ENCODE data around the gene ARRDC2.
"Not testable (repeated sequence)": the region's sequence is repeated elsewhere in the genome, so short reads cannot be mapped to it uniquely, and the experiment has no call there.

Gene ARRDC2

DNA sequence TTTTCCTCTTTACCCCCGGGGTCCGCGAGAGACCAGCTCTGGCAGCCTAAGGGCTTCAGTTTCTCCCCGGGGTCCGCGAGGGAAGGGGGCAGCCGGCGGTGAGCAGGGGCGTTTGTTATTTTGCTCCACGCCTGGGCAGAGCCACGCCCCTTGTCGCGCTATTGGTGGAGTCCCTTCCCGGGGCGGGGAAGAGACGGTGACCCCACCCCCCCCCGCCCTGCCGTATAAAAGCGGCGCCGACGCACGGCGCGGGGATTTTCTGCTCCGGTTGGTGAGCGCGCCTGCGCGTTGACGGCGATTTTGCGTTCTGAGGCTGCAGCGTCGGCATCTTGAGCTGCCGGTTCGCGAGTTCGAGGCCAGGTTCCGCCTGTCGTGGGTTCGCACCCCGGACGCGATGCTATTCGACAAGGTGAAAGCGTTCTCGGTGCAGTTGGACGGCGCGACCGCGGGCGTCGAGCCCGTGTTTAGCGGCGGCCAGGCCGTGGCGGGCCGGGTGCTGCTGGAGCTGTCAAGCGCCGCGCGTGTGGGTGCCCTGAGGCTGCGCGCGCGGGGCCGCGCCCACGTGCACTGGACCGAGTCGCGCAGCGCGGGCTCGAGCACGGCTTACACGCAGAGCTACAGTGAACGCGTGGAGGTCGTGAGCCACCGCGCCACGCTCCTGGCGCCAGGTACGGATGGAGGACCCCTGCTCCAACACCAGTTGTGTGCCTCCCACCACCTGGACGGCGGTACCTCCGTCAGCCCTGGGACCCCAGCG lies at the start of gene ARRDC2:
Gene ARRDC2, plus strand, starts transcription at position 254 of the 757 bp plus-strand sequence. Its CDS starts 141 bp downstream, at position 395.
- peak; percentile 48 for DNase-seq

DNA sequence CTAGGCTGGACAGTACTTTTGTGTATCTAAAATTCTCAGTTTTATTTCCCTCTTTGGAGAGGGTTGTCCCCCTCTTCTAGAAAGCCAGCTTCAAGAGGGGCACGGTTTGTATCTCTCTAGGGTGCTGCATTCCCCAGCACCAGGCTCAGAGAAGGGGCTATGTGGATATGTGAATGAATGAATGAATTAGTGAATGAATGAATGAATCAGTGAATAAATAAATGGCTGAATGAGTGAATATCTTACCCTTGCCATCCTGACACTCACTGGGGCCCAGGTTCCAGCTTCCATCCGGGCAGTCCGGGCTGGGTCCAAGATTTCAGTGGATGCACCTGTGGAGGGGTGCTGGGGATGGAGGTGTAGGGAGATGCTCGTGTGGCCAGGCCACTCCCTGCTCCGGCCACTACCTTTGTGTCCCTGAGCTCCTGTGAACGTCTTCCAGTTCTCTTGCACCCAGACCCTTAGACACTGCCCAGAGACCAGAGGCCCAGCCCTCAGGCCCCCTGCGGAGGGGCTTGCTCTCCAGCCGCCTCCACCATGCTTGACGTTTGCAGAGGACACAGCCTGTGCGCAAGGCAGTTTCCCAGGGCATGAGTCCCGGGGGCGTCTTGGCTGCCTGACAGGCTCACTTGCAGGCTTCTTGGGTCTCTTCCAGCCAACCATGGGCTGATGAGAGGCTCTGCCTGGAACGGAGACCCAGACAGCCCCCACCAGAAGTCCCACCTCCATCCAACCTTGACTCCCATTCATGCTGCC lies 43.9 kb upstream of the ARRDC2 start:
- DNase-seq = no peak

DNA sequence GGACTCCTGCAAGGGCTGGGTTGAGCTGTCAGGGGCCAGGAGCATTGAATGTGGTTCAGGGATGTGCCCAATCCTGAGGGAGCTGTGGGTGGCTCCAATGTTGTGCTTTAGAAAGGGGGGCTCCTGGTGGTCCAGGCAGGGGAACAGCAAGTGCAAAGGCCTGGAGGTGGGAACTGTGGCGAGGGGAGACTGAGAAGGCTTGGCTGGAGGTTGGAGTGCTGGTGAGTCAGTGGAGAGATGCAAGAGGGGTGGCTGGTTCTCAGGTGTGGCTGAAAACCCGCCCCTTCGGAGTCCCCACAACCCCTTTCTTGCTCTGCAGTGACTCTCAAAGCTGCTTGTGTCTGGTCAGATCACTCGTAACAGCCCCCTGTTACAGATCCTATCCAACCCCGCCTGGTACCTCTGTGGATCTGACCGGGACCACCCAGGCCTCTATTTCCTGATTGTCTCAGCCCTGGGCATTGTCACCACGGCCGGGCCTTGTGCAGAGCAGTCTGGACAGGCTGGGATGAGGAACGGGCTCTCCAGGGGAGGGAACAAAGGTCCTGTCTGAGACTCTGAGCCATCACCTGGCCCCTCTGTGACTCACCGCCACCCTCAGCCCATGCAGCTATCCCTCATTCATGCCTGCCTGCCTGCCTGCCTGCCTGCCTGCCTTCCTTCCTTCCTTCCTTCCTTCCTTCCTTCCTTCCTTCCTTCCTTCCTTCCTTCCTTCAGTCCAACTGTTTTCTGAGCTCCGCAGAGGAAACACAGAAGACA lies 42.4 kb upstream of the ARRDC2 start:
- no peak for DNase-seq

DNA sequence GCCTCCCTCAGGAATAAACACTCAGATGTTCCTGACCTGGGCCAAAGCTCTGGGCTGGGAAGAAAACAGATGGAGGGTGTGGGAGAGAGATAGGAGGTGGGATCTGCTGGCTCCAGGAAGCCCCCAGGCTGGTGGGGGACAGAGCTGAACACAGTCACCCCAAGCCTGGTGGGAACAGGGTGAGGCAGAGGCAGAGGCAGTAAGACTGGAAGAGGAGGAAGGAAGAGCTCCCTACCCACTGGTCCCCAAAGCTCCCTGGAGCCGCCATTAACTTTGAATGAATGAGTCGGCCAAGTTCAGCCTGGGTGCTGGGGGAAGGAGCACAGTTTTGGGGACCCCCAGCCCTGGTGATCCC lies 41.9 kb upstream of the ARRDC2 start:
- DNase-seq = no peak

DNA sequence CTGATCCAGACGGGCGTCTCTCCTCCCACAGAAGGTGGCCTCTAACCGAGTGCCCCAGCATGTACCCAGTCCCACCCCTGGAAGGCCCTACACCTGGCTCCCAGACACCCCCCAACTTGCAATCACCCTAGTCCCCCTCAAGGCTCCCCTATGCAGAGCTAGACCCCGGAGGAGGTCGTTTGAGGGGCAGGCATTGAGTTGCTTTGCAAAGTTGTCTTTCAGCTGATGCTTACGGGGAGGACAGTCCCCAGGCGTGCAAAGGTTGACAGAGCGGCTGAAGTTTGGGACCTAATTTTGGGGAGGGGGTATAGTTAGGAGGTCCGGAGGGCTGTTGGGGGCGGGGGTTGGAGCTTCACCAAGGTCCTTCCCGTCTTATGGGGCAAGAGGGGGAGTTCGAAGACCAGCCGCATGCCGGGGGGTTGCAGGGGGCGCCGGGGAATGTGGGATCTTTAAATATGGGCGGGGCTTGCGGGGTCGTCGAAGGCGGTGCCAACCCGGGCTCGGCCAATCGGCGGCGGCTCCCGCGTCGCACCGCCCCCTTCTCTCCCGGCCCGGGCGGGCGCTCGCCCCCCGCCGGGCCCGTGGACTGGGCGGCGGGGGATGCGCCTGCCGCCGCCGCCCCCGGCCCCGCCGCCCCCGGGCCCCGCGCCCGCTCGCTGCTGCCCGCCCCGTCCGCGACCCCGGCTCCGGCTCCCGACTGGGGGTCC lies 41.3 kb upstream of the ARRDC2 start, which contains the start of gene KCNN1:
Gene KCNN1, plus strand, starts transcription at position 558 of the 707 bp plus-strand sequence. CDS start 6,782 bp downstream, outside the sequence.
- DNase-seq = no peak

DNA sequence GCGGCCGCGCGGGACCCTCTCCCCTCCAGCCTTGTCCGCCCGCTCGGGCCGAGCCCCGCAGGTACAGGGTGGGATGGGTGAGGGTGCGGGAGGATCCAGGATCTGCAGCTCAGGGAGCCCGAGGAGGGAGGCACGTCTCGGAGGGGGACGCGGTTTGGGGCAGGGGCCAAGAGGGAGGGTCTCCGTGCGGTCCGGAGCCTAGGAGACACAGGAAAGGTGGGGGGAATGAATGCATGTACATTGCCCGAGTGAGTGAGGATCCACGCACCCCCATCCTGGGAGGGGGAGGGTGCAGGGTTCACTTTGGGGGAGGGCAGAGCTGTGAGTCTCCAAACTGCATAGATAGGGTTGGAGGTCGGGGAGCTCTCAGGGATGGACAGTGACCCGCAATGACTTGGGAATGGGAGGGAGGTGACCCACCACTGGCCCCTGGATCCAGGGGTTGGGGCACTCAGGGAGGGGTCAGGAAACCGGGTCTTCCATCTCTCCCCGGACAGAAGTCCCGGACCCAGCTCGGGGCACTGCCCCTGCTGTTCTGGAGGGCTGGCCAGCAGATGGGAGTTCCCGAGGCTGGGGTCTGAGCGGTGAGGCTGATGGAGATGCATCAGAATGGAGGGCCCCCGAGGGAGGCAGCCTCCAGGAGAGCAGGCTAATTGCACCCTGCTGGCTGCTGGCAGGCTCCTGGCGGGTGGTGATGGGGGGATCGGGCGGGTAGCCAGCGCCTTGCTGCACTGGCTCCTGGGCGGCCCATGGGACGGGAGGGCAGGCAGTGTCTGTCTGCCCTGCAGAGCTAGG lies 40.5 kb upstream of the ARRDC2 start:
- no peak for DNase-seq

DNA sequence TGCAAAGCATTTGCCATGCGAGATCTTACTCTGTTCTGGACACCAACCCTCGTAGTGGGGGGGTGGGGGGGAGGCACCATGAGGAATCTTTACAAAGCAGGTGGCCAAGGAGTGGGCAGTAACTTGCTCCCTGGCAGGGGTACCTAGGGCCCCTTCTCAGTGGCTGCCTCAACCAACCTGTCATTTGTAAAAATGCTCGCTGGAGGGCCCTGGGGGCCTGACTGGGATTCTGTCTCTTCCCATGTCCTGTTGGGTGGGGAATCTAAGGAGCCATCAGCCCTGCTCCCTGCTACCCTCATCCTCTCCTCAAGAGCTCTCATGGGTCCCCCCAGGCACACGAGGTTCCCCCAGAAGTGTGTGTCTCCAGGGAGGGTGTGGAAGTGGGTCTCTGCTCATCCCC lies 39.6 kb upstream of the ARRDC2 start:
- DNase-seq = no peak

DNA sequence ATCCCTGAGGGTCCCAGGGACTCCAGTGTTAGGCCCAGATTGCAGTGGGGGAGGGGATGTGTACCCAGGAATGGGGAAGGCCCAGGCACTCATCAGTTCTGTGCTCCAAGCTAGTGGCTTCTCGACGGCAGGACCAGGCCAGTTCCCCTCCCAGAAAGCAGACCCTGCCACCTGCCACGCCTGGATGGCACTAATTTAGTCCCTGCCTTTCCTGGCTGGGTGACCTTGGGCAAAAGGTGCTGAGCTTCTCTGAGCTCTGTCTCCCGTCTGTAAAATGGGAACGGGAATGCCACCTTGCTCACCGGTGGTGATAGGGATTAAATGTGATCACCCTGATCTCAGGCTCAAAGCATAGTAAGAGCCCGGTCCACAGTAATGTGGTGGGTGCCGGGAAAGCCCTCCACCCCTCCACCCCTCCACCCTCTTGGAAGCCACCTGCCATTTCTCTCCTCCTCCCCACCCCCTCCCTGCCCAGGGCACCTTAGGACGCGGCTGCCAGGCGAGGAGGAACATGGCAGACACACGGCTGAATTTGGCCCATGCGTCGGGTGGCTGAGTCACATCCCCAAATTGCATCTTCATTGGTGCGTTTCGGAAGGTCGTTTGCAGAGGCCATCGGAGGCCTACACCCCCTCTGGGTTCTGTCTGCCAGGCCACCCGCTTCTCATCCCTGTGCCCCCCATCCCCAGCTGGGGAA lies 38.7 kb upstream of the ARRDC2 start:
- no peak for DNase-seq

DNA sequence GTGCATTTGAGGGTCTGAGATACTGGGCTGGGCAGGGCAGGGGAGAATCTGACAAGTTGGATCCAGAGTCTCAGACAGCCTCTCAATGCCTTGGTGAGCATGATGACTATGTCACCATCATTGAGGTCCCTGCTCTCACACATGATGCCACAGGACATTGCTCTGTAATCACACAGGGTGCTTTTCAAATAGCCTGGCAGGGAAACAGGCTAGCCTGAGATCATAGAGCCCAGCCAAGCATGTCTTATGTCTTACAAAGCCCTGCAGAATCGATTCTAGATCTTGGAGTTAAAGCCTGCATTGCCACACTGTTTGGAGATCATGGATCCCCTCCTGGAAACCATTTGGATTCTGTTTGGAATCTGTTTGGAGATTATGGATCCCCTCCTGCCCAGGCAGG lies 35.7 kb upstream of the ARRDC2 start:
- DNase-seq = no peak

DNA sequence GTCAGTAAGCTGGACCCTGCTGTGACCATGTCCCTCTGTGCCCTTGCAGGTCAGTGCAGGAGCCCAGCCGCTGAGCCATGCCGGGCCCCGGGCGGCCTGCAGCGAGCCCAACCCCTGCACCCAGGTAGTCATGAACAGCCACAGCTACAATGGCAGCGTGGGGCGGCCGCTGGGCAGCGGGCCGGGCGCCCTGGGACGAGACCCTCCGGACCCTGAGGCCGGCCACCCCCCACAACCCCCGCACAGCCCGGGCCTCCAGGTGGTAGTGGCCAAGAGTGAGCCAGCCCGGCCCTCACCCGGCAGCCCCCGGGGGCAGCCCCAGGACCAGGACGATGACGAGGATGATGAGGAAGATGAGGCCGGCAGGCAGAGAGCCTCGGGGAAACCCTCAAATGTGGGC lies 34.2 kb upstream of the ARRDC2 start:
- no peak for DNase-seq

DNA sequence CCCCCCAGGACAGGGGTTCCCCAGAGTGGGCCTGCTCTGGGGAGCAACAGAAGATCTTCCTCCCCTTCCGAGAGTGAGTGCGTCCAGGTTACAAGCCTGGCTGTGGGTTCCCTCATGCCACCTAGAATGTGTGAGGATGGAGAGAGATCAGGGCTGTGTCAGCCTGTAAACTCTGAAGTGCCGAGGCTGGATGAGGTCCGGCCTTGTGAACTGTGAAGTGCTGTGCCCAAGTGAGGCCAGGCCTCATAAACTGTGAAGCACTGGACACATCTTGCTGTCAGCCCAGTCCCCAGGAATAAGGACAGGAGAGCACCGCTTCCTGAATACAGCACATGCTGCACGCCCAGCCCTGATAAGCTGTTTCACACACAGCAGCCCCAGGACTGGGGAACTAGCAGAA lies 33.4 kb upstream of the ARRDC2 start:
- DNase-seq = no peak

DNA sequence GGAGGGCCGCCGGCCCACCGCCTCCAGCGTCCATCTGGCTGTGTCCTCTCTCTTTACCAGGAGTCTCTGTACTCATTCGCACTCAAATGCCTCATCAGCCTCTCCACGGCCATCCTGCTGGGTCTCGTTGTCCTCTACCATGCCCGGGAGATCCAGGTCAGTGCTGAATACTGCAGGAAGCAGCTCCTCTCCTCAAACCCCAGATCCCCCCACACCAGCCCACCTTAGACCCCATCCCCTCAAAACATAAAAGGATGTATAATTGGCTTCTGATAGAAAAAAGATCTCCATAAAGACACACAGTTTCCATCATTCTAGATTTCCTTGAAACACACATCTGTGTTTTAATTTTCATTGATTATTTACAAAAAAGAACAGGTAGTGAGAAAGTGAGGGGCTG lies 32.9 kb upstream of the ARRDC2 start:
- no peak for DNase-seq

DNA sequence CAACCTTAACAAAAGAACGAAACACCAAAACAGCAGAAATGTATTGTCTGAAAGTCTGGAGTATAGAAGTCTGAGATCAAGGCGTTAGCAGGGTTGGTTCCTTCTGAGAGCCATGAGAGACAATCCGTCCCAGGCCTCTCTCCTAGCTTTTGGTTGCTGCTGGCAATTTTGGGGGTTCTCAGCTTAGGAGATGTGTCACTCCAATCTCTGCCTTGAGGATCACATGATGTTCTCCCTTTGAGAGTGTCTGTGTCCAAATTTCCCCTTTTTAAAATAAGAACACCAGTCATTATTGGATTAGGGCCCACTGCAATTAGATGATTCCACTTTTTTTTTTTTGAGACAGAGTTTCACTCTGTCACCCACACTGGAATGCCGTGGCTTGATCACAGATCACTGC lies 30.9 kb upstream of the ARRDC2 start:
- DNase-seq = no peak

DNA sequence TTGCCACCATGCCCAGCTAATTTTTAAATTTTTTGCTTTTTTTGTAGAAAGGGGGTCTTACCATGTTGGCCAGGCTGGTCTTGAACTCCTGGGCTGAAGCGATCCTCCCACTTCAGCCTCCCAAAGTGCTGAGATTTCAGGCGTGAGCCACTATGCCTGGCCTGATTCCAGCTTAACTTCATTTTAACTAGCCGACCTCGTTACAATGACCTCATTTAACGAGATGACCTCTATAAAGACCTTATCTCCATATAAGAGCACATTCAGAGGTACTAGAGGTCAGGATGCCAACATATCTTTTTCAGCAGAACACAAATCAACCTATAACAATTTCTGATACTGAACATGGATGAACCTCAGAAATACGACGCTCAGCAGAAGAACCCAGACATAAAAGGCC lies 30.5 kb upstream of the ARRDC2 start:
- no peak for DNase-seq

DNA sequence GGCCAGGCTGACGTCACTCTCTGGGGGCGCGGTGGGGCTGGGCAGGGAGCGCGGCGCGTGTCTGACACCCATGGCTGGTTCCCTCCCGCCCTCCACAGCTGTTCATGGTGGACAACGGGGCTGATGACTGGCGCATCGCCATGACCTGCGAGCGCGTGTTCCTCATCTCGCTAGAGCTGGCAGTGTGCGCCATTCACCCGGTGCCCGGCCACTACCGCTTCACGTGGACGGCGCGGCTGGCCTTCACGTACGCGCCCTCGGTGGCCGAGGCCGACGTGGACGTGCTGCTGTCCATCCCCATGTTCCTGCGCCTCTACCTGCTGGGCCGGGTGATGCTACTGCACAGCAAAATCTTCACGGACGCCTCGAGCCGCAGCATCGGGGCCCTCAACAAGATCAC lies 26.4 kb upstream of the ARRDC2 start:
- no peak for DNase-seq

DNA sequence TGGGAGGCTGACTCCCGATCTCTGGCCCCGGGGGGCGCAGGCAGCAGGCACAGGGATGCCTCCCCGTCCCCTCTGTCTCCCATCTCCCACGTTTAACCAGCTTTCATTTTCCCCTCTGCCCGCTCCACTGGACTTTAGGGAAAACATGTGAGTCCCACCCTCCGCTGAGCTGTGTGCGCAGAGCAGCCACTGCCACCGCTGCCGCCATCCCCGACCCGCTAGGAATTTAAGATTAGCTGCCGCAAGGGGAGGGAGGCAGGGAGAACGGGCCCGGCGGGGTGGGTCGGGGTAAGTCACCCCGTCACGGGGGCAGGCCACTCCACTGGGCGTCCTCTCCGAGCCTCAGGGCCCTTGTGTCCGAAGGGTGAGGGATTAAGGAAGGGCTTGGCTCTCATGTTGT lies 25.5 kb upstream of the ARRDC2 start:
- DNase-seq = no peak

DNA sequence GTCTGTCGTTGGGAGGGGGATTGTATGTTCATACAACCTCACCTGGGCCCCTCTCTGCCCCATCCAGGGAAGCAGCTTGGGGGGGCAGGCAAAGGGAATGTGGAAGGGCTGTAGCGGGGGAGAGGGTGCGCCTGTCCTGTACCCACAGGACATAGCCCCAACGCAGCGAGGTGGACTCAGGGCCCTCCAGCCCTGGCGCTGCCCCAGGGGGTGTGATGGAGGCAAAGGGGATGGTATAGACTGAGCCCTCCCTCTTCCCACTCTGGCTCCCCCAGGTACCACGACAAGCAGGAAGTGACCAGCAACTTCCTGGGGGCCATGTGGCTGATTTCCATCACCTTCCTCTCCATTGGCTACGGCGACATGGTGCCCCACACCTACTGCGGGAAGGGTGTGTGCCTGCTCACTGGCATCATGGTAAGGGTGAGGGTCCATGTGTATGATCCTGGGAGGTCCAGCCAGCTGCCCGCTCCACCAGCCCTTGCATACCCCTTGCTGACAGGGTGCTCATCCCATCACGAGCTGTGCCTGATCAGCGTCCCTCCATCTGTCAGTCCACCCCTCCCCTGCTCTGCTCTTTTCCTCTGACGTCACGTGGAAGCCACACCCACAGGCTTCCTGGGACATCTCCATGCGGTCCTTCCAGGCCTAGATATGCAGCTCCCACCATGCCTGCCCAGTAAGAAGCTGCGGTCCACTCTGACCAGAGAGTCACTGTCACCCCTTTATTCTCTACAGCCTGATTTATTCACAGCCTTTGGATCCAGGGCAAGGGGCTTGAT lies 22.7 kb upstream of the ARRDC2 start:
- no peak for DNase-seq

DNA sequence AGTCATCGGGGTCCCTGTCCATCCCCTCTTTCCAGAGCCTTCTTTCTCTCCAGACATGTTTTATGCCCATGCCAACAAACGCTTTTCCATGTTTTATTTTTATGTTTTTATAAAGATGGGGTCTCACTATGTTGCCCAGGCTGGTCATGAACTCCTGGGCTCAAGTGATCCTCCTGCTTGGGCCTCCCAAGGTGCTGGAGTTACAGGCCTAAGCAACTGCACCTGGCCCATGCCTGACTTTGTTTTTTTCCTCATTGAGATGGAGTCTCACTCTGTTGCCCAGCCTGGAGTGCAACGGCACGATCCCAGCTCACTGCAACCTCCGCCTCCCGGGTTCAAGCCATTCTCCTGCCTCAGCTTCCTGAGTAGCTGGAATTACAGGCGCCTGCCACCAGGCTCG lies 21.4 kb upstream of the ARRDC2 start:
- DNase-seq = not testable (repeated sequence)

DNA sequence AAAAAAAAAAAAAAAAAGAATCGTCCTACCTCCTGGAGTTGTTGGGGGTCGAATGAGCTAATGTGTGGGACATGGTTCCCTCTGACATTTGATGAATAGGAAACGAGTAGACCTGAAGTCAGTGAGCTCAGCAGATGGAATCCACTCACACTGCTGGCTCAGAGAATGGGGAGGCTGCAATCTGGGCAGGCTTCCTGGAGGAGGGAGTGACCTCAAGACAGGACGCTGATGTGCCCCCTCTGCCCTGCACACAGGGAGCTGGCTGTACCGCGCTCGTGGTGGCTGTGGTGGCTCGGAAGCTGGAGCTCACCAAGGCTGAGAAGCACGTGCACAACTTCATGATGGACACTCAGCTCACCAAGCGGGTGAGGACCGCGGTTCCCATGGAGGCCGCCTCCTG lies 19.8 kb upstream of the ARRDC2 start:
- DNase-seq = no peak

DNA sequence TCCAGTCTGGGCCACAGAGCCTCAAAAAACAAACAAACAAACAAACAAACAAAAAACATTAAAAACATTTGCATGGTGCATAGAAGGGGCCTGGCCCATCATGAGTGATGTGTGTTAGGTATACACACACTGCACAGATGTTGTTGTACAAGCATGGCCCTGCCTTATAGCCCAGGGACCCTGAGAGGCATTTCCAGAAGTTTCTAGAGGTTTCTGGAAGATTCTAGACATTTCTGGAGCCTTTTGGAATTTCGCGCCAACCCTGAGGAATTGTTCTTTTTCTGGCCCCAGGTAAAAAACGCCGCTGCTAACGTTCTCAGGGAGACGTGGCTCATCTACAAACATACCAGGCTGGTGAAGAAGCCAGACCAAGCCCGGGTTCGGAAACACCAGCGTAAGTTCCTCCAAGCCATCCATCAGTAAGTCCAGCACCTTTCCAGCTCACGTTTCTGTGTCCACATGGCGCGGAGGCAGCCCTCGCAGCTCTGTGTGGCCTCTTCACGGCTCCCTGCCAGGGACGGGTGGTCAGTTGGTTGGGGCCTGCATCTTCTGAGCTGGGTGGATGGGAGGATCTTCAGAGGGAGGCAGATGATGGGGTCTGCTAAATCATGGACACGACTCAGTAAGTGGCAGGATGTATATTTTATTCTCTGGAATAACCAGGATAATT lies 18.4 kb upstream of the ARRDC2 start:
- DNase-seq = no peak

All from NCI-H526 treated with DMSO at 0.1 percent for 48 hours (cell line).